ENCODE data around the gene DRAXIN. TPM values are rescaled to one million over a fixed set of nuclear protein-coding genes. Genes with fewer than 3 reads are reported as not detected.

The DRAXIN gene
- total RNA-seq, 4 donors from 2014 or later = 0.08 to 0.16 (median 0.12) TPM; not detected in 1

DNA sequence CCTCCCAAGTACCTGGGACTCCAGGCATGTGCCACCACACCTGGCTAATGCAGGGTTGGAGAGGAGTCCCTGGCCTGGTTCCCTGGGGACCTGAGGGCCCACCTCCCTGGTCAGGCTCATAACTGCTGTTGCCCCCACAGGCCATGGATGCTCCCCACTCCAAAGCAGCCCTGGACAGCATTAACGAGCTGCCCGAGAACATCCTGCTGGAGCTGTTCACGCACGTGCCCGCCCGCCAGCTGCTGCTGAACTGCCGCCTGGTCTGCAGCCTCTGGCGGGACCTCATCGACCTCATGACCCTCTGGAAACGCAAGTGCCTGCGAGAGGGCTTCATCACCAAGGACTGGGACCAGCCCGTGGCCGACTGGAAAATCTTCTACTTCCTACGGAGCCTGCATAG, 23.0 kb upstream of the DRAXIN start:
- ATAC-seq = no peak
- Histone ChIP-seq H3K27me3 (no peaks in the 10 kb centered on the region), H3K4me1 (peaks cover 0 to 15% (median 4%) of the 10 kb centered on the region in 3 donors), H3K27ac (no peak overlapping the region), H3K36me3 (peaks cover 0 to 50% of the 10 kb centered on the region in 2 donors), H3K4me3 (no peak overlapping the region), H3K9me3 (no peaks in the 10 kb centered on the region)
- TF ChIP-seq POLR2A (IDR thresholded peaks at IDR 0.05) (no peak), EP300 (IDR thresholded peaks at IDR 0.05) (no peak), POLR2AphosphoS5 (IDR thresholded peaks at IDR 0.05) (no peak)
- TF ChIP-seq, protein P1, sequence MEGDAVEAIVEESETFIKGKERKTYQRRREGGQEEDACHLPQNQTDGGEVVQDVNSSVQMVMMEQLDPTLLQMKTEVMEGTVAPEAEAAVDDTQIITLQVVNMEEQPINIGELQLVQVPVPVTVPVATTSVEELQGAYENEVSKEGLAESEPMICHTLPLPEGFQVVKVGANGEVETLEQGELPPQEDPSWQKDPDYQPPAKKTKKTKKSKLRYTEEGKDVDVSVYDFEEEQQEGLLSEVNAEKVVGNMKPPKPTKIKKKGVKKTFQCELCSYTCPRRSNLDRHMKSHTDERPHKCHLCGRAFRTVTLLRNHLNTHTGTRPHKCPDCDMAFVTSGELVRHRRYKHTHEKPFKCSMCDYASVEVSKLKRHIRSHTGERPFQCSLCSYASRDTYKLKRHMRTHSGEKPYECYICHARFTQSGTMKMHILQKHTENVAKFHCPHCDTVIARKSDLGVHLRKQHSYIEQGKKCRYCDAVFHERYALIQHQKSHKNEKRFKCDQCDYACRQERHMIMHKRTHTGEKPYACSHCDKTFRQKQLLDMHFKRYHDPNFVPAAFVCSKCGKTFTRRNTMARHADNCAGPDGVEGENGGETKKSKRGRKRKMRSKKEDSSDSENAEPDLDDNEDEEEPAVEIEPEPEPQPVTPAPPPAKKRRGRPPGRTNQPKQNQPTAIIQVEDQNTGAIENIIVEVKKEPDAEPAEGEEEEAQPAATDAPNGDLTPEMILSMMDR (IDR thresholded peaks at IDR 0.05) = no peak
- 87% methylated on average over 3 of the region's 14 CpGs; no CpG with 5 or more reads in 1 of the 2 donors for WGBS, 2 donors (ENCODE audit: low coverage in 1 of 2)

DNA sequence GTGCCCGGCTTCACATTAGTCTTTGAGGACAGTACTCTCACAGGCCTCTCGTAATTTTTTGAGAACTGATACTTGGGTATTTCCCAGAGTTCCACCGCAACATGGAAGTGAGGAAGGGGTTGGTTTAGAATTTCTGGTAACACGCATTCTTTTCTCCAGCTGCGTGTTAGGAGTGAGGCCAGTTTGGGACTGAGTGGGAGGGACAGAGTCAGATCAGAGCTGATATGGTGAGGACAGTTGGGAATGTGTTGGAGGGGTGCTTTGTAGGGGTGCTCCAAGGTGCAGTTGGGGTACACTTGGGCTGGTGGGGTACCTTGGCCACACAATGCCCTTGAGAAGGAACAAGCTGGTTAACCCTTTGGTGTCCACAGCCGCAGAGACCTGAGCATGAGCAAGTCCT, 20.8 kb upstream of the DRAXIN start:
- 65 to 80% methylated on average over 3 to 4 of the region's 6 CpGs for WGBS, 2 donors (ENCODE audit: low coverage in 1 of 2)
- no peak overlapping the region for H3K4me3 ChIP-seq
- no peaks in the 10 kb centered on the region for H3K4me1 ChIP-seq
- no peaks in the 10 kb centered on the region for H3K9me3 ChIP-seq
- no peak overlapping the region for H3K27ac ChIP-seq
- no peaks in the 10 kb centered on the region for H3K27me3 ChIP-seq
- H3K36me3 ChIP-seq = peaks cover 0 to 72% of the 10 kb centered on the region in 2 donors
- TF ChIP-seq POLR2AphosphoS5 (IDR thresholded peaks at IDR 0.05) (no peak), EP300 (IDR thresholded peaks at IDR 0.05) (no peak), POLR2A (IDR thresholded peaks at IDR 0.05) (no peak)
- TF ChIP-seq, protein P1 (IDR thresholded peaks at IDR 0.05) = no peak
- ATAC-seq = no peak

DNA sequence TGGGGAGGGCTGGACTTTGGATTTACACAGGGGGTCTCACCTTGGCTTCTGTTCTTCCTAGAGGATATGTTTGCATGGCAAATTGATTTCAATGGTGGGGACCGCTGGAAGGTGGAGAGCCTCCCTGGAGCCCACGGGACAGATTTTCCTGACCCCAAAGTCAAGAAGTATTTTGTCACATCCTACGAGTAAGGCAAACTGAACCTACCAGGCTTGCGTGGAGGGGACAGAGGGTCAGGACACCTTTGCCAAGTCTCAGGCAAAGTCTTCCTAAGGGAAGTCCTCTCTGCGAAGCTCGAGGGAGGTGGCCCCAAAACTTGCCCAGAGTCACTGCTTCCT, 20.3 kb upstream of the DRAXIN start:
- H3K27ac ChIP-seq = no peak overlapping the region
- H3K36me3 ChIP-seq = peaks cover 0 to 77% of the 10 kb centered on the region in 2 donors
- ATAC-seq = no peak
- no peaks in the 10 kb centered on the region for H3K9me3 ChIP-seq
- H3K27me3 ChIP-seq = no peaks in the 10 kb centered on the region
- H3K4me1 ChIP-seq = no peaks in the 10 kb centered on the region
- TF ChIP-seq EP300 (IDR thresholded peaks at IDR 0.05) = no peak
- no peak for TF ChIP-seq POLR2AphosphoS5 (IDR thresholded peaks at IDR 0.05)
- TF ChIP-seq POLR2A (IDR thresholded peaks at IDR 0.05) = no peak
- TF ChIP-seq, protein P1 (IDR thresholded peaks at IDR 0.05) = no peak
- WGBS, 2 donors (ENCODE audit: low coverage in 1 of 2) = 83% methylated on average over 1 of the region's 6 CpGs; no CpG with 5 or more reads in 1 of the 2 donors
- no peak overlapping the region for H3K4me3 ChIP-seq

DNA sequence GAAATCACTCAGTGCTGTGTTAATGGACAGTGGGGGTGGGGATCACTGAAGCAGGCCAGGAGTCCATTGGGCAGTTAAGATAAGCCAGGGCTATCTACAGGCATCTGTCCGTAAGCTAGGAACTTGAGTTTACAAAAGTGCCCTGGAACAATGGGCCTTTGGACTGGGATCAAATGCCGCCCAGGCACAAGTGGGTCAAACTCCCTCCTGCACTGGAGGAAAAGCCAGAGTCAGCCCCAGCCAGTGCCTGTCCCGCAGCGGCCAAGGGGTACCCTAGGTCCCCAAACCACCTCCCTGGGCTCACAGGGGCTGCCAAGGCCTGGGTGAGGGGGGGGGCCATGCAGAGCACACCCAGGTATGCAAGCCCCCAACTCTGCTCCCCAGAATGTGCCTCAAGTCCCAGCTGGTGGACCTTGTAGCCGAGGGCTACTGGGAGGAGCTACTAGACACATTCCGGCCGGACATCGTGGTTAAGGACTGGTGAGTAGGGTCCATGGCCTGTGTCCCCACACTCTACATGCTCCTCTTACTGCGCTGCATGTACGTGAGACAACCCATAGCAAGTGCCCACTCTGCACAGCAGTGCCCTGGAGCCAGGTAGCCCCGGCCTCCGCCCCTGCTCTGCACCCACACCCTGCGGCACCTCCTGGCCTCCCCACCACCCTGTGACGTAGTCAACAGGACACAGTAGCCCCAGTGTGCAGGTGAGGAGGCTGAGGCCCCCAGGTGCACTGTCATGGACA, 19.8 kb upstream of the DRAXIN start:
- H3K4me3 ChIP-seq = no peak overlapping the region
- 80 to 94% methylated on average over 3 to 7 of the region's 14 CpGs for WGBS, 2 donors (ENCODE audit: low coverage in 1 of 2)
- no peaks in the 10 kb centered on the region for H3K4me1 ChIP-seq
- no peak for ATAC-seq
- no peaks in the 10 kb centered on the region for H3K27me3 ChIP-seq
- H3K36me3 ChIP-seq = peaks cover 0 to 82% of the 10 kb centered on the region in 2 donors
- TF ChIP-seq POLR2AphosphoS5 (IDR thresholded peaks at IDR 0.05) (no peak), EP300 (IDR thresholded peaks at IDR 0.05) (no peak), POLR2A (IDR thresholded peaks at IDR 0.05) (no peak)
- TF ChIP-seq, protein P1 (IDR thresholded peaks at IDR 0.05) = no peak
- no peaks in the 10 kb centered on the region for H3K9me3 ChIP-seq
- no peak overlapping the region for H3K27ac ChIP-seq
